A549 (cell line): ENCODE measurements around the gene LYZL4. TPM values are rescaled to one million over a fixed set of nuclear protein-coding genes. Genes with fewer than 3 reads are reported as not detected.

Experiments
- ATAC-seq, 2 experiments: fragments of 200-7000 bp in 1 of 2; fragments of >200 bp in 1 of 2; cut with Nextera tagmentation in 1 of 2; cut with Tn5 transposase in 1 of 2; 3 replicates each; pipeline versions ENCODE4 v1.8.0 to v1.9.1; 2018 to 2020; ENCODE audit warnings: mild to moderate bottlenecking in 1 of 2, moderate library complexity in 1 of 2
- CTCF ChIA-PET: fragments of 300-600 bp; sonication (Branson Sonifier 250); formaldehyde crosslinking; extraction: SDS; loops from one replicate; lab custom pipeline; 2021; ENCODE audit warnings: antibody characterized with exemption, inconsistent platforms; lab: Yijun Ruan, JAX
- POLR2A ChIA-PET: fragments of 350-600 bp; formaldehyde crosslinking; extraction: SDS; loops from one replicate; lab custom pipeline; 2021; ENCODE audit warnings: antibody characterized with exemption, inconsistent platforms; lab: Yijun Ruan, JAX
- DNase-seq, 2 experiments: peaks; one replicate each; pipeline versions ENCODE4 v3.0.0 to v3.0.0-alpha.2; 2011 to 2016; ENCODE audit warnings: low read depth in 1 of 2, low spot score in 1 of 2
- FAIRE-seq: peaks from 2 replicates; lab custom pipeline; 2011; peaks lifted over from hg19 to GRCh38; lab: Jason Lieb, UNC
- H3K27ac ChIP-seq, 2 experiments: fragments of >200 bp; sonication (Bioruptor Twin); formaldehyde crosslinking; 3 replicates each; pipeline ENCODE4 v1.5.1; 2016 to 2017
- H3K4me1 ChIP-seq: fragments of >200 bp; sonication (Bioruptor Twin); formaldehyde crosslinking; 3 replicates; pipeline ENCODE4 v1.6.1; 2016
- H3K4me2 ChIP-seq: fragments of >200 bp; sonication (Bioruptor Twin); formaldehyde crosslinking; 3 replicates; pipeline ENCODE4 v1.6.1; 2016
- H3K4me3 ChIP-seq: fragments of >200 bp; sonication (Bioruptor Twin); formaldehyde crosslinking; 3 replicates; pipeline ENCODE4 v1.5.1; 2016
- H3K9me3 ChIP-seq: fragments of >200 bp; sonication (Bioruptor Twin); formaldehyde crosslinking; 3 replicates; pipeline ENCODE4 v1.6.1; 2016
- BHLHE40 ChIP-seq: IDR thresholded peaks from 2 replicates; pipeline ENCODE4 v1.6.1; 2012; ENCODE audit warnings: low read depth, low read length, inconsistent platforms
- CBX2 ChIP-seq: fragments of 200-600 bp; sonication (generic); IDR thresholded peaks from 2 replicates; pipeline ENCODE4 v1.6.1; 2016; ENCODE audit warnings: low read depth, mild to moderate bottlenecking, borderline replicate concordance
- CBX8 ChIP-seq: fragments of 200-600 bp; sonication (generic); IDR thresholded peaks from 2 replicates; pipeline ENCODE4 v1.6.1; 2016
- EHF ChIP-seq: fragments of 250-450 bp; sonication (Bioruptor Pico); IDR thresholded peaks from 2 replicates; pipeline ENCODE4 v1.5.0; 2020; ENCODE audit warnings: mild to moderate bottlenecking
- EP300 ChIP-seq, 2 experiments: fragments of >200 bp; sonication (Bioruptor Twin); formaldehyde crosslinking; IDR thresholded peaks; 2 replicates in 1 of 2; 3 replicates in 1 of 2; pipeline ENCODE4 v1.6.1; 2016 to 2017
- ESRRA ChIP-seq: fragments of 150-350 bp; IDR thresholded peaks from 2 replicates; pipeline ENCODE4 v1.6.1; 2014; ENCODE audit warnings: mild to moderate bottlenecking, low read length, borderline replicate concordance
- FOSL2 ChIP-seq, 2 experiments: fragments of 450-650 bp in 1 of 2; fragments of >200 bp in 1 of 2; sonication (Bioruptor Twin) in 1 of 2; formaldehyde crosslinking; IDR thresholded peaks; 2 replicates each; pipeline versions ENCODE4 v1.5.0 to v1.6.1; 2016 to 2020; ENCODE audit warnings: mild to moderate bottlenecking in 1 of 2, moderate library complexity in 1 of 2
- FOXS1 ChIP-seq: fragments of 250-450 bp; sonication (Bioruptor Pico); IDR thresholded peaks from 2 replicates; pipeline ENCODE4 v1.5.0; 2020; ENCODE audit warnings: mild to moderate bottlenecking, moderate library complexity
- HDAC2 ChIP-seq: fragments of 200-600 bp; sonication (generic); IDR thresholded peaks from 2 replicates; pipeline ENCODE4 v1.6.1; 2016
- HEYL ChIP-seq: fragments of 250-450 bp; sonication (Bioruptor Pico); IDR thresholded peaks from 2 replicates; pipeline ENCODE4 v1.8.0; 2021; ENCODE audit warnings: mild to moderate bottlenecking, moderate library complexity
- HOXA7 ChIP-seq: fragments of 250-450 bp; sonication (Bioruptor Pico); IDR thresholded peaks from 2 replicates; pipeline ENCODE4 v1.5.0; 2020; ENCODE audit warnings: mild to moderate bottlenecking, moderate library complexity
- JUN ChIP-seq, 2 experiments: fragments of >200 bp; sonication (Bioruptor Twin); formaldehyde crosslinking; IDR thresholded peaks; 2 replicates in 1 of 2; 3 replicates in 1 of 2; pipeline ENCODE4 v1.6.1; 2016 to 2017
- KDM1A ChIP-seq: fragments of 200-600 bp; sonication (generic); IDR thresholded peaks from 2 replicates; pipeline ENCODE4 v1.6.1; 2016; ENCODE audit warnings: low read depth, mild to moderate bottlenecking
- KDM5A ChIP-seq: fragments of 200-600 bp; sonication (generic); IDR thresholded peaks from 2 replicates; pipeline ENCODE4 v1.6.1; 2016; ENCODE audit warnings: antibody characterized with exemption, mild to moderate bottlenecking
- NR3C1 ChIP-seq: fragments of >200 bp; sonication (Bioruptor Twin); formaldehyde crosslinking; IDR thresholded peaks from 3 replicates; pipeline ENCODE4 v1.6.1; 2017
- PHF8 ChIP-seq: fragments of 200-600 bp; sonication (generic); IDR thresholded peaks from 2 replicates; pipeline ENCODE4 v1.6.1; 2016; ENCODE audit warnings: low read depth, mild to moderate bottlenecking, antibody characterized with exemption, moderate library complexity, borderline replicate concordance
- POLR2A ChIP-seq: IDR thresholded peaks from 2 replicates; pipeline ENCODE4 v1.6.1; 2012; ENCODE audit warnings: mild to moderate bottlenecking, low read length
- RAD21 ChIP-seq, 2 experiments: fragments of >200 bp in 1 of 2; sonication (Bioruptor Twin) in 1 of 2; formaldehyde crosslinking in 1 of 2; IDR thresholded peaks in 1 of 2; conservative IDR thresholded peaks in 1 of 2; 2 replicates in 1 of 2; 3 replicates in 1 of 2; pipeline ENCODE4 v1.6.1; 2012 to 2018; ENCODE audit warnings: inconsistent platforms in 1 of 2
- RARB ChIP-seq: fragments of 250-450 bp; sonication (Bioruptor Pico); IDR thresholded peaks from 2 replicates; pipeline ENCODE4 v1.8.0; 2021; ENCODE audit warnings: mild to moderate bottlenecking, moderate library complexity
- RCOR1 ChIP-seq: fragments of 150-350 bp; IDR thresholded peaks from 2 replicates; pipeline ENCODE4 v1.6.1; 2014; ENCODE audit warnings: antibody characterized with exemption, low read length, low read depth
- SMC3 ChIP-seq: fragments of >200 bp; sonication (Bioruptor Twin); formaldehyde crosslinking; IDR thresholded peaks from 3 replicates; pipeline ENCODE4 v1.6.1; 2018; ENCODE audit warnings: inconsistent platforms
- SREBF2 ChIP-seq: fragments of 450-650 bp; IDR thresholded peaks from 2 replicates; pipeline ENCODE4 v1.6.1; 2014; ENCODE audit warnings: mild to moderate bottlenecking, moderate library complexity
- TFCP2L1 ChIP-seq: fragments of 250-450 bp; sonication (Bioruptor Pico); IDR thresholded peaks from 2 replicates; pipeline ENCODE4 v1.5.0; 2021; ENCODE audit warnings: mild to moderate bottlenecking
- TP53 ChIP-seq: fragments of 250-450 bp; sonication (Bioruptor Pico); IDR thresholded peaks from 2 replicates; pipeline ENCODE4 v1.5.0; 2021; ENCODE audit warnings: mild to moderate bottlenecking, moderate library complexity
- ZFP36 ChIP-seq: fragments of 450-650 bp; IDR thresholded peaks from 2 replicates; pipeline ENCODE4 v1.6.1; 2014; ENCODE audit warnings: borderline replicate concordance; ENCODE audit not compliant: partially characterized antibody
- ZSCAN20 ChIP-seq: fragments of 250-450 bp; sonication (Bioruptor Pico); IDR thresholded peaks from 2 replicates; pipeline ENCODE4 v1.8.0; 2022; ENCODE audit warnings: mild to moderate bottlenecking, moderate library complexity
- WGBS: methylation state at CpG from one replicate; pipeline ENCODE4 v1.1.6; 2017; ENCODE audit errors: missing lambda C conversion rate; 5-methylcytosine and 5-hydroxymethylcytosine counted together
- polyA plus RNA-seq, 4 experiments: library from polyadenylated mRNA; depleted of rRNA in 3 of 4; stranded (reverse); fragments of >200 nt; fragmentation: RNase III in 1 of 4; extraction: RNeasy Plus Mini Kit Qiagen cat#74134 plus additional on column Dnase treatment in 1 of 4; gene quantifications; 2 replicates in 3 of 4; 3 replicates in 1 of 4; pipeline ENCODE4 v1.2.3, GENCODE V29; 2011 to 2017
- TF ChIP-seq, protein P1 (sequence below): fragments of 250-450 bp; sonication (Bioruptor Pico); IDR thresholded peaks from 2 replicates; pipeline ENCODE4 v1.5.0; 2021; ENCODE audit warnings: mild to moderate bottlenecking, moderate library complexity, borderline replicate concordance
- TF ChIP-seq, protein P2 (sequence below): fragments of 450-650 bp; IDR thresholded peaks from 2 replicates; pipeline ENCODE4 v1.6.1; 2014; ENCODE audit warnings: antibody characterized with exemption

Gene LYZL4
- polyA plus RNA-seq, 2 of the 4 experiments (the other 2 are of a cell fraction): not detected

DNA sequence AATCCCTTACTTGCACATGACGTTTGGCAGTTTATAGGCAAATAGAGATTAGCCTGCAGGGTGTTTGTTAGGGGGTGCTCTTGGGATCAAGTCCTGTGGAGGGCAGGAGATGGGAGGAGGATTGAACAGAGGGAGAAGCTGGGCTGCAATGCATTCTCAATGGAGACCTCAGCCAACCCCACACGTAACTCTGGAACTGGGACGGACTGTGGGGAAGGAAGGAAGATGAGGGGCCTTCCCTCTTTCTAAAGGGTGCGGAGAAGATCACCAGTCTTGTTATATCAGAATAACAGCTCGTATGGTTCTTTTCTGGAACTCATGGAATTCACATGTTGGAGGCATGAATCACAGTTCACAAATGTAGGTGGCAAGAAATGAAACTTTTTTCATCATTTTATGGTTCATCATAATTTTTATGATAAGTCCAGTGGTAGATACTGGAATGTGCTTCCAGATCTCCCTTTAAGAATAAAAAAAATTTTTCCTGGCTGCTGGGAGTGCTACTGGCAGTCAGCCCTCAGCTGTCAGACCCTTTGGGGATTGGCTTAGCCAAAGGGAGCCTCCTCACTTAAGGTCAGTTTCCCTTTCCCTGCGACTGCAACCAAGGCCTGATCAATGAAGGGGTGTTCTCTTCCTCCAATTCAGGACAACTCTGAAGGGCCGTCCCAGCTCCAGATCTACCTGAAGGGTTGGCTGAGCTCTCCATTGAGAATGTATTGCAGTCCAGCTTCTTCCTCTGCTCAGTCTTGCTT lies 20.5 kb upstream of the LYZL4 start:
- CTCF ChIA-PET: interaction anchor here (1.2 to 1.4 kb wide), 3 partner anchors 13 to 201 kb away, joined by 3 to 5 read pairs (median 3); no protein-coding TSS in a partner anchor
- 21% methylated on average over 5 of the region's 7 CpGs for WGBS
- Histone ChIP-seq H3K27ac (no peak overlapping the region), H3K4me2 (no peak overlapping the region), H3K4me1 (no peaks in the 10 kb centered on the region), H3K9me3 (no peaks in the 10 kb centered on the region)
- FAIRE-seq: no peak
- POLR2A ChIA-PET: no interaction called here
- TF ChIP-seq RARB (CRISPR knock-in tag) (no peak), NR3C1 (no peak), HOXA7 (no peak), FOSL2 (IDR thresholded peaks at IDR 0.05) (no peak), FOSL2 (CRISPR knock-in tag; IDR thresholded peaks at IDR 0.05) (no peak), KDM1A (no peak), POLR2A (no peak), CBX8 (no peak), SREBF2 (no peak), EHF (CRISPR knock-in tag) (no peak), ESRRA (no peak)
- TF ChIP-seq, protein P1, sequence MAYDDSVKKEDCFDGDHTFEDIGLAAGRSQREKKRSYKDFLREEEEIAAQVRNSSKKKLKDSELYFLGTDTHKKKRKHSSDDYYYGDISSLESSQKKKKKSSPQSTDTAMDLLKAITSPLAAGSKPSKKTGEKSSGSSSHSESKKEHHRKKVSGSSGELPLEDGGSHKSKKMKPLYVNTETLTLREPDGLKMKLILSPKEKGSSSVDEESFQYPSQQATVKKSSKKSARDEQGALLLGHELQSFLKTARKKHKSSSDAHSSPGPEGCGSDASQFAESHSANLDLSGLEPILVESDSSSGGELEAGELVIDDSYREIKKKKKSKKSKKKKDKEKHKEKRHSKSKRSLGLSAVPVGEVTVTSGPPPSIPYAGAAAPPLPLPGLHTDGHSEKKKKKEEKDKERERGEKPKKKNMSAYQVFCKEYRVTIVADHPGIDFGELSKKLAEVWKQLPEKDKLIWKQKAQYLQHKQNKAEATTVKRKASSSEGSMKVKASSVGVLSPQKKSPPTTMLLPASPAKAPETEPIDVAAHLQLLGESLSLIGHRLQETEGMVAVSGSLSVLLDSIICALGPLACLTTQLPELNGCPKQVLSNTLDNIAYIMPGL (CRISPR knock-in tag): no peak
- TF ChIP-seq, all 56 proteins: peak for 0
- H3K4me3 ChIP-seq: no peak overlapping the region
- DNase-seq (no peak), ATAC-seq (no peak)

DNA sequence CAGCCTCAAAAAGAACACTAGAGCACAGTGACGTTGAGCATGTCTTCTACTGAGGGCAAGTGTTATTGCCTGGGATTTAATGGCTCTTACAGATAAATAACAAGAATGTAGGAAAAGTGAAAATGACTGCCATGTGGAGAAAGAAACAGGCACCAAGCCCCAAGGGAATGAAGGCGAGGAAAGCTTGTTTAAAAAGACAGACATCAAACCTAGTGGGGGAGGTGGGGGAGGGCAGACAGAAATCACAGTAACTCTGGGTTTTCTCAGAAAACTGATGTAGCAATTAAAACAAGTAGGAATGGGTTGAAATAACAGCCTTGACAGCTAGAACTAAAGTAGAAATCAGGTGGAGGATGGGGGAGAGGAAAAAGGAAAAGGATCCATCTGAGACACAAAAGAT lies 18.4 kb upstream of the LYZL4 start:
- H3K4me3 ChIP-seq: no peak overlapping the region
- TF ChIP-seq, protein P2, sequence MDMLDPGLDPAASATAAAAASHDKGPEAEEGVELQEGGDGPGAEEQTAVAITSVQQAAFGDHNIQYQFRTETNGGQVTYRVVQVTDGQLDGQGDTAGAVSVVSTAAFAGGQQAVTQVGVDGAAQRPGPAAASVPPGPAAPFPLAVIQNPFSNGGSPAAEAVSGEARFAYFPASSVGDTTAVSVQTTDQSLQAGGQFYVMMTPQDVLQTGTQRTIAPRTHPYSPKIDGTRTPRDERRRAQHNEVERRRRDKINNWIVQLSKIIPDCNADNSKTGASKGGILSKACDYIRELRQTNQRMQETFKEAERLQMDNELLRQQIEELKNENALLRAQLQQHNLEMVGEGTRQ: no peak
- TF ChIP-seq ZSCAN20 (CRISPR knock-in tag): no peak
- TF ChIP-seq TFCP2L1: no peak
- no peak for TF ChIP-seq HDAC2

DNA sequence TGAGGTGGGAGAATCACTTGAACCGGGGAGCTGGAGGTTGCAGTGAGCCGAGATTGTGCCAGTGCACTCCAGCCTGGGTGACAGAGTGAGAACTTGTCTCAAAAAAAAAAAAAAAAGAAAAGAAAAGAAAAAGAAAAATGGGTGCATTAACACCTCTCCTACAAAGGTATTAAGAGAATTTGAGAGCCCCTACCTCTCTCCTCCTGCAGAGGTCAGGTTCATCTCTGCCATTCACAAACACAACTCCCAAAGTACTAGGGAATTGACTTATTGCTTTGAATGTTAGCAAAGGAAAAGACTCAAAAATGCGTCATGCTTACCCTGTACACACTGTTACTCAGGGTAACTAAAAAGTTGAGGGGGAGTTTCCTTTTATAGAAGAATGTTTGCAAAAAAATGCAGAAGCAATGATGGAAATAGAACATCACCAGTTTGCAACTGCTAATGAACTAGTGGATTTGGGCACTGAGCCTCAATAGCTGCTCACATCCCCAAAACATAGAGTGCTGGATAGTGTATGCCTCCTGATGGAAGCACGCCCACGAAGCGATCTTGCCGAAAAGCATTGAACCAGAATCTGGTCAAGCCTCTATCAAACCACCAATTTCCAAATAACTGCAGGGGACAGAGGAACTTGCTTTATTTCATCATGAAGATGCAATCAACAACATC lies 15.5 kb upstream of the LYZL4 start:
- Histone ChIP-seq H3K4me3 (no peak overlapping the region), H3K9me3 (no peaks in the 10 kb centered on the region), H3K27ac (no peak overlapping the region), H3K4me1 (no peaks in the 10 kb centered on the region), H3K4me2 (no peak overlapping the region)
- POLR2A ChIA-PET: no interaction called here
- CTCF ChIA-PET: interaction anchor here (0.6 kb wide), 1 partner anchor 854 kb away, joined by 3 read pairs; no protein-coding TSS in a partner anchor
- 57% methylated on average over 7 of the region's 7 CpGs for WGBS
- no peak for ATAC-seq
- FAIRE-seq: no peak
- DNase-seq: no peak
- no peak for TF ChIP-seq JUN (IDR thresholded peaks at IDR 0.05)
- TF ChIP-seq FOXS1 (CRISPR knock-in tag): no peak
- no peak for TF ChIP-seq SMC3
- no peak for TF ChIP-seq BHLHE40
- no peak for TF ChIP-seq RAD21 (conservative IDR thresholded peaks at IDR 0.05 in 1 of 2, IDR thresholded peaks at IDR 0.05 in 1 of 2)
- no peak for TF ChIP-seq KDM5A
- TF ChIP-seq CBX2: no peak
- no peak for TF ChIP-seq HOXA7
- TF ChIP-seq EP300 (IDR thresholded peaks at IDR 0.05): no peak
- TF ChIP-seq PHF8: no peak
- TF ChIP-seq TP53 (CRISPR knock-in tag): no peak
- TF ChIP-seq RCOR1: no peak
- no peak for TF ChIP-seq HEYL (CRISPR knock-in tag)
- no peak for TF ChIP-seq ZFP36
- TF ChIP-seq, all 56 proteins: peak for 0

More for the DNA sequence above, 18.4 kb upstream of the LYZL4 start:
- Histone ChIP-seq H3K4me2 (no peak overlapping the region), H3K27ac (no peak overlapping the region), H3K9me3 (no peaks in the 10 kb centered on the region), H3K4me1 (no peaks in the 10 kb centered on the region)
- ChIA-PET POLR2A (no interaction called here), CTCF (no interaction called here)
- no peak for ATAC-seq
- no peak for DNase-seq
- 18% methylated on average over 2 of the region's 2 CpGs for WGBS
- no peak for FAIRE-seq
